Measurements from ENCODE around the gene TOR3A. TPM values are rescaled to one million over a fixed set of nuclear protein-coding genes. Genes with fewer than 3 reads are reported as not detected.

The TOR3A gene
- total RNA-seq, 1 experiment from 2014 or later, result 51.5 TPM

GRCh38 chr1:179043266-179043665 is 38.6 kb upstream of the TOR3A start:
- no peaks in the 10 kb centered on the region for H3K36me3 ChIP-seq (ENCODE audit: control insufficient read depth, insufficient read depth, low read length)
- no peak overlapping the region for H3K4me3 ChIP-seq (ENCODE audit: low read depth in 2 of 2, low read length in 2 of 2)
- in situ Hi-C loops (cut with HindIII; ENCODE audit: low pct_unique_long_range_greater_than_20kb, low sequenced_read_pairs), result no loop called here
- DNase-seq (ENCODE audit: low read depth, low spot score) (no peak), ATAC-seq (no peak)
- CTCF ChIA-PET, result interaction anchor here (0.6 kb wide), 1 partner anchor 250 kb away, joined by 3 read pairs; no protein-coding TSS in a partner anchor
- intact Hi-C loops (cut with micrococcal nuclease; ENCODE audit: unreplicated experiment), result no loop called here
- peaks cover 5% of the 10 kb centered on the region for H3K4me1 ChIP-seq (ENCODE audit: control insufficient read depth, insufficient read depth, low read length)
- H3K9me3 ChIP-seq (ENCODE audit: control insufficient read depth, insufficient read depth, low read depth, low read length), result no peaks in the 10 kb centered on the region
- TF ChIP-seq CTCF (IDR thresholded peaks at IDR 0.05), result no peak
- no peak for TF ChIP-seq POLR2AphosphoS5 (IDR thresholded peaks at IDR 0.05; ENCODE audit: low read depth, low read length)
- no peak for TF ChIP-seq TCF7L2 (IDR thresholded peaks at IDR 0.05; ENCODE audit: low read depth, low read length)
- no peak for TF ChIP-seq REST (IDR thresholded peaks at IDR 0.05; ENCODE audit: insufficient read depth in 1 of 2, low read depth in 2 of 2, low read length in 1 of 2)
- TF ChIP-seq SIN3A (IDR thresholded peaks at IDR 0.05; ENCODE audit: borderline replicate concordance, insufficient read depth, low read depth, low read length), result no peak
- no peaks in the 10 kb centered on the region for H3K27me3 ChIP-seq (ENCODE audit: control insufficient read depth, insufficient read depth, low read length)
- no TSS peak for BruUV-seq (replicated peaks)
- H3K27ac ChIP-seq (ENCODE audit: low read length), result no peak overlapping the region
- POLR2A ChIA-PET, result no interaction called here

- DNase-seq (ENCODE audit: low read depth, low spot score) (no peak), ATAC-seq (no peak)
- ChIA-PET CTCF (no interaction called here), POLR2A (no interaction called here)
- H3K36me3 ChIP-seq (ENCODE audit: control insufficient read depth, insufficient read depth, low read length), result no peaks in the 10 kb centered on the region
- no peak overlapping the region for H3K27ac ChIP-seq (ENCODE audit: low read length)
- intact Hi-C loops (cut with micrococcal nuclease; ENCODE audit: unreplicated experiment), result no loop called here
- in situ Hi-C loops (cut with HindIII; ENCODE audit: low pct_unique_long_range_greater_than_20kb, low sequenced_read_pairs), result no loop called here
- no peaks in the 10 kb centered on the region for H3K4me1 ChIP-seq (ENCODE audit: control insufficient read depth, insufficient read depth, low read length)
- BruUV-seq (replicated peaks), result no TSS peak
- no peak for TF ChIP-seq TCF7L2 (IDR thresholded peaks at IDR 0.05; ENCODE audit: low read depth, low read length)
- no peak for TF ChIP-seq REST (IDR thresholded peaks at IDR 0.05; ENCODE audit: insufficient read depth in 1 of 2, low read depth in 2 of 2, low read length in 1 of 2)
- no peak for TF ChIP-seq POLR2AphosphoS5 (IDR thresholded peaks at IDR 0.05; ENCODE audit: low read depth, low read length)
- TF ChIP-seq CTCF (IDR thresholded peaks at IDR 0.05), result no peak
- no peak for TF ChIP-seq SIN3A (IDR thresholded peaks at IDR 0.05; ENCODE audit: borderline replicate concordance, insufficient read depth, low read depth, low read length)
- no peak overlapping the region for H3K4me3 ChIP-seq (ENCODE audit: low read depth in 2 of 2, low read length in 2 of 2)
- no peaks in the 10 kb centered on the region for H3K27me3 ChIP-seq (ENCODE audit: control insufficient read depth, insufficient read depth, low read length)
- H3K9me3 ChIP-seq (ENCODE audit: control insufficient read depth, insufficient read depth, low read depth, low read length), result no peaks in the 10 kb centered on the region
These were observed 38.0 kb upstream of the TOR3A start for GRCh38 chr1:179043907-179044306.
